T47D (cell line): ENCODE results near the gene ANKRD2.
"Not testable (repeated sequence)": the region's sequence is repeated elsewhere in the genome, so short reads cannot be mapped to it uniquely, and the experiment has no call there.

Experiments used
- DNase-seq, 2 experiments: peaks; one replicate each; pipeline versions ENCODE4 v3.0.0 to v3.0.0-alpha.2; 2011 to 2012; ENCODE audit warnings: low read depth in 1 of 2, low spot score in 1 of 2
- JUND ChIP-seq: IDR thresholded peaks from 2 replicates; pipeline ENCODE4 v1.6.1; 2012; ENCODE audit warnings: low read depth
- in situ Hi-C: cut with HindIII; loops from 2 replicates; pipeline ENCODE4 v1.10.0; 2016; ENCODE audit warnings: low sequenced_read_pairs, low pct_unique_long_range_greater_than_20kb

The ANKRD2 gene

GRCh38 chr10:97572214-97572989, at the start of gene ANKRD2:
ANKRD2 (plus strand) TSS chr10:97572779; CDS start chr10:97572789, 10 bp downstream.
- peak; percentile 79 to 93 for DNase-seq
- TF ChIP-seq JUND: no peak
- in situ Hi-C loops: no loop called here

GRCh38 chr10:97522937-97523336, 49.6 kb upstream of the ANKRD2 start:
- DNase-seq: no peak
- no peak for TF ChIP-seq JUND
- in situ Hi-C loops: no loop called here

GRCh38 chr10:97525086-97525485, 47.5 kb upstream of the ANKRD2 start:
- no peak for TF ChIP-seq JUND
- in situ Hi-C loops: no loop called here
- no peak for DNase-seq

- DNase-seq: no peak
- in situ Hi-C loops: no loop called here
- TF ChIP-seq JUND: no peak
These were observed 46.9 kb upstream of the ANKRD2 start for GRCh38 chr10:97525683-97526110.

GRCh38 chr10:97528876-97529275, 43.7 kb upstream of the ANKRD2 start:
- DNase-seq, in situ Hi-C loops: not testable (repeated sequence)

GRCh38 chr10:97529685-97530465, 42.7 kb upstream of the ANKRD2 start:
- no peak for TF ChIP-seq JUND
- no peak for DNase-seq
- in situ Hi-C loops: no loop called here

- DNase-seq: no peak
- in situ Hi-C loops: no loop called here
These were observed 41.1 kb upstream of the ANKRD2 start for GRCh38 chr10:97531401-97531986.

GRCh38 chr10:97532935-97533671, 39.5 kb upstream of the ANKRD2 start:
- in situ Hi-C loops: no loop called here
- TF ChIP-seq JUND: no peak
- DNase-seq: no peak

More at GRCh38 chr10:97531401-97531986, 41.1 kb upstream of the ANKRD2 start:
- TF ChIP-seq JUND: no peak

GRCh38 chr10:97533888-97534287, 38.7 kb upstream of the ANKRD2 start:
- no peak for TF ChIP-seq JUND
- no peak for DNase-seq
- in situ Hi-C loops: no loop called here

GRCh38 chr10:97534746-97535367, 37.7 kb upstream of the ANKRD2 start:
- no peak for TF ChIP-seq JUND
- DNase-seq: peak in 1 of 2 experiments; percentile 48
- in situ Hi-C loops: no loop called here

- no peak for TF ChIP-seq JUND
- DNase-seq: no peak
- in situ Hi-C loops: no loop called here
These were observed 35.3 kb upstream of the ANKRD2 start for GRCh38 chr10:97537186-97537869.

GRCh38 chr10:97538411-97538810, 34.2 kb upstream of the ANKRD2 start:
- no peak for TF ChIP-seq JUND
- DNase-seq: no peak
- in situ Hi-C loops: no loop called here
